ENCODE measurements around the gene AKNA. TPM values are rescaled to one million over a fixed set of nuclear protein-coding genes. Genes with fewer than 3 reads are reported as not detected.
A peak's percentile ranks its signal among the peaks of the same experiment; 100 is the strongest.
"Not testable (repeated sequence)": the region's sequence is repeated elsewhere in the genome, so short reads cannot be mapped to it uniquely, and the experiment has no call there.

AKNA gene
- total RNA-seq, 1 donor from 2014 or later = 22.0 TPM

- no peak for DNase-seq (ENCODE audit: low read depth)
Measured at GRCh38 chr9:114341152-114341830, 46.5 kb downstream of the AKNA start.

- DNase-seq (ENCODE audit: low read depth) = peak; percentile 34
Measured at GRCh38 chr9:114339130-114339908, 48.5 kb downstream of the AKNA start.

- DNase-seq (ENCODE audit: low read depth) = no peak
Measured at GRCh38 chr9:114338187-114338586, 49.6 kb downstream of the AKNA start.

GRCh38 chr9:114336699-114337395 is 50.9 kb downstream of the AKNA start:
- no peak for DNase-seq (ENCODE audit: low read depth)

- DNase-seq (ENCODE audit: low read depth) = no peak
Measured at GRCh38 chr9:114336157-114336556, 51.6 kb downstream of the AKNA start.

- DNase-seq (ENCODE audit: low read depth) = no peak
Measured at GRCh38 chr9:114335745-114336144, 52.0 kb downstream of the AKNA start.

- DNase-seq (ENCODE audit: low read depth) = no peak
Measured at GRCh38 chr9:114334490-114334889, 53.3 kb downstream of the AKNA start.

- not testable (repeated sequence) for DNase-seq (ENCODE audit: low read depth)
Measured at GRCh38 chr9:114333718-114334117, 54.1 kb downstream of the AKNA start.

- DNase-seq (ENCODE audit: low read depth) = not testable (repeated sequence)
Measured at GRCh38 chr9:114332474-114333040, 55.2 kb downstream of the AKNA start.

GRCh38 chr9:114331229-114332195 is 56.3 kb downstream of the AKNA start:
- DNase-seq (ENCODE audit: low read depth) = not testable (repeated sequence)

- no peak for DNase-seq (ENCODE audit: low read depth)
Measured at GRCh38 chr9:114330636-114331035, 57.1 kb downstream of the AKNA start.

- not testable (repeated sequence) for DNase-seq (ENCODE audit: low read depth)
Measured at GRCh38 chr9:114329625-114330022, 58.2 kb downstream of the AKNA start, which contains the start of gene ORM2. Gene ORM2, plus strand, starts transcription at chr9:114329869. Its CDS starts 36 bp downstream, at chr9:114329905.

GRCh38 chr9:114328937-114329624 is 58.7 kb downstream of the AKNA start:
- not testable (repeated sequence) for DNase-seq (ENCODE audit: low read depth)

GRCh38 chr9:114328357-114328820 is 59.4 kb downstream of the AKNA start:
- DNase-seq (ENCODE audit: low read depth) = not testable (repeated sequence)

GRCh38 chr9:114327749-114328148 is 60.0 kb downstream of the AKNA start:
- no peak for DNase-seq (ENCODE audit: low read depth)

- DNase-seq (ENCODE audit: low read depth) = not testable (repeated sequence)
Measured at GRCh38 chr9:114325684-114326254, 62.0 kb downstream of the AKNA start.

- not testable (repeated sequence) for DNase-seq (ENCODE audit: low read depth)
Measured at GRCh38 chr9:114324965-114325364, 62.8 kb downstream of the AKNA start.

- no peak for DNase-seq (ENCODE audit: low read depth)
Measured at GRCh38 chr9:114324492-114324891, 63.3 kb downstream of the AKNA start.

- not testable (repeated sequence) for DNase-seq (ENCODE audit: low read depth)
Measured at GRCh38 chr9:114323849-114324248, 63.9 kb downstream of the AKNA start.
